Dermis lymphatic vessel endothelial cell (primary cell): ENCODE data around the gene ACTRT2. TPM values are rescaled to one million over a fixed set of nuclear protein-coding genes. Genes with fewer than 3 reads are reported as not detected.

Source experiments
- total RNA-seq: library from RNA; depleted of rRNA; stranded (reverse); fragments of >200 nt; gene quantifications from 2 replicates; pipeline ENCODE4 v1.2.1, GENCODE V29; 2014

Gene ACTRT2
- not detected in 2 replicates for total RNA-seq

GRCh38 chr1:3021233-3021671, at the start of gene ACTRT2:
TSS of gene ACTRT2 (plus strand) at chr1:3021467. CDS start at chr1:3021687, 220 bp downstream.

DNA sequence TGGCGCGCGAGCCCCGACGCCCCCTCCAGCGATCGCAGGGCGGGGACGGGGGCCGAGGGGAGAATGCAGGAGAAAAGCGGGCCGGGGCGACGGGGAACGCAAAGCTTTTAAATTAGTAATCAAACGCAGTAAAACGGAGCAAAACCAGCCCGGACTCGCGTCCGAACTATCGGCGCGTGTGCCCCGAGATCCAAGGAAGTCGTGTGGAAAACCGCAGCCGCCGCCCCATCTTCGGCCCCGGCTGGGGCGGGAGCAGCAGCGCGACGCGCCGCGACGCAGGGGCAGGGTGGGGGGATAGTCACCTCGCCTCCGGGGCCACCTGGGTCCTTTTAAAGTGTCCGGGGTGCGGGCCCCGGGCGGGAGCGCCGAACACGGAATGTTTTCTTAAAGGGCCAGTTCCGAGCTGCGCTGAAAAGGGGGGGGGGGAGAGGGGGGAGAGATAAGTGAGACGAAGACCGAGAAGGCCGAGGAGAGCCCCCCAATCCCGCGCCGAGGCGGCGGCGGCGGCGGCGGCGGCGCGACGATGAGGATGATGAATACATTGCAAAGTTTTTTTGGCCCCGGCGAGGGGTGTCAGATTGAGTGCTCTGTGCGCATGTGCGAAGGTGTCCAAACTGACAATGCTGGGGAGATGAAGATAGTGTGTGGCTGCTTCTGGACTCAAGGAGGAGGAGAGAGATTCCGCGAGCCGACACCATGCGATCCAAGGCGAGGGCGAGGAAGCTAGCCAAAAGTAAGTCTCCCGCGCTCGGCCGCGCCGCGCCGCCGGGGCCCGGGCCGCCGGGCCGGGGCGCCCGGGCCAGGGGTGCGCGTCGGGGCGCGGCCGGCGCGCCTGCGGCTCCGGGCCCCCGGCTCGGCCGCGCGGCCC, 47.5 kb downstream of the ACTRT2 start, which contains the start of gene PRDM16:
TSS of gene PRDM16 (plus strand) at position 640 of the 868 bp plus-strand sequence. CDS start at position 697, 57 bp downstream.

Other genes starting within 250 kb of the ACTRT2 start
- gene TTC34, start 219.8 kb upstream of the ACTRT2 start, total RNA-seq, result 0.09 and 0.11 TPM in 2 replicates
- 0.11 TPM in 1 of 2 replicates, not detected in the other for gene PRDM16, start 47.7 kb downstream of the ACTRT2 start, total RNA-seq